GM18502 (cell line): Measurements from ENCODE around the gene CSGALNACT2.
"Not testable (repeated sequence)": the region's sequence is repeated elsewhere in the genome, so short reads cannot be mapped to it uniquely, and the experiment has no call there.

Experiments
- ATAC-seq: cut with Tn5 transposase; IDR thresholded peaks from one replicate; pipeline ENCODE4 v1.9.1; 2021; ENCODE audit warnings: mild to moderate bottlenecking; ENCODE audit not compliant: unreplicated experiment, poor library complexity

The CSGALNACT2 gene

GRCh38 chr10:43136995-43137716 lies 1.1 kb upstream of the CSGALNACT2 start:
- no peak for ATAC-seq

GRCh38 chr10:43137717-43138020 lies 576 bp upstream of the CSGALNACT2 start:
- ATAC-seq, result peak; percentile 21

GRCh38 chr10:43138757-43139241 lies 554 bp downstream of the CSGALNACT2 start:
- ATAC-seq, result peak; percentile 46

- ATAC-seq, result no peak
Observed at GRCh38 chr10:43141421-43141820, 3.2 kb downstream of the CSGALNACT2 start.

GRCh38 chr10:43145311-43145710 lies 7.1 kb downstream of the CSGALNACT2 start:
- no peak for ATAC-seq

GRCh38 chr10:43145936-43146335 lies 7.7 kb downstream of the CSGALNACT2 start:
- not testable (repeated sequence) for ATAC-seq

GRCh38 chr10:43151371-43151770 lies 13.1 kb downstream of the CSGALNACT2 start:
- ATAC-seq, result no peak

DNA sequence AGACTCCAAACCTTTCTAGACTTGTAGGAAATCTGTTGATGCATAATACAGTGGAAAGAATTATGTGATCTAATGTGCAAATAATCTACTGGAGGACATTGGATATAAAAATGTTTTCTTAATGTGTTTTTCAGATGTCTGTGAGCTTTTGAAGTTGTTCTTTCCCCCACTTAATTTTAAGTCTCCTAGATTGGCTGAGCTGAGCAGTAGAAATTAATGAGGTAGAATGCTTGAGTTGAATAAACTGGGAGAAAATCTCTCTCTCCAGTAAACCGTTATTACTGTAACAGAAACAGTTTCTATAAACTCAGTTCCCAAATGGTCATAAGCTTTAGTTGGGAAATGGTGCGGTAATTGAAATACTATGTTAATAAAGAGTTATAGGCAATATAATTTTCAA lies 15.7 kb downstream of the CSGALNACT2 start:
- no peak for ATAC-seq

DNA sequence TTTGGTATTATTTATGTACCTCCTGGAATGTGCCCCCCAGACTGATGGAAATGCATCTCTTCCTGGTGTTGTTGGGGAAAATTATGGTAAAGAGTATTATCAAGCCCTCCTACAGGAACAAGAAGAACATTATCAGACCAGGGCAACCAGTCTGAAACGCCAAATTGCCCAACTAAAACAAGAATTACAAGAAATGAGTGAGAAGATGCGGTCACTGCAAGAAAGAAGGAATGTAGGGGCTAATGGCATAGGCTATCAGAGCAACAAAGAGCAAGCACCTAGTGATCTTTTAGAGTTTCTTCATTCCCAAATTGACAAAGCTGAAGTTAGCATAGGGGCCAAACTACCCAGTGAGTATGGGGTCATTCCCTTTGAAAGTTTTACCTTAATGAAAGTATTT lies 17.0 kb downstream of the CSGALNACT2 start:
- no peak for ATAC-seq

GRCh38 chr10:43155741-43156140 lies 17.5 kb downstream of the CSGALNACT2 start:
- no peak for ATAC-seq

GRCh38 chr10:43156590-43157341 lies 18.5 kb downstream of the CSGALNACT2 start:
- no peak for ATAC-seq

- ATAC-seq, result no peak
Observed at GRCh38 chr10:43158636-43159035, 20.4 kb downstream of the CSGALNACT2 start.

DNA sequence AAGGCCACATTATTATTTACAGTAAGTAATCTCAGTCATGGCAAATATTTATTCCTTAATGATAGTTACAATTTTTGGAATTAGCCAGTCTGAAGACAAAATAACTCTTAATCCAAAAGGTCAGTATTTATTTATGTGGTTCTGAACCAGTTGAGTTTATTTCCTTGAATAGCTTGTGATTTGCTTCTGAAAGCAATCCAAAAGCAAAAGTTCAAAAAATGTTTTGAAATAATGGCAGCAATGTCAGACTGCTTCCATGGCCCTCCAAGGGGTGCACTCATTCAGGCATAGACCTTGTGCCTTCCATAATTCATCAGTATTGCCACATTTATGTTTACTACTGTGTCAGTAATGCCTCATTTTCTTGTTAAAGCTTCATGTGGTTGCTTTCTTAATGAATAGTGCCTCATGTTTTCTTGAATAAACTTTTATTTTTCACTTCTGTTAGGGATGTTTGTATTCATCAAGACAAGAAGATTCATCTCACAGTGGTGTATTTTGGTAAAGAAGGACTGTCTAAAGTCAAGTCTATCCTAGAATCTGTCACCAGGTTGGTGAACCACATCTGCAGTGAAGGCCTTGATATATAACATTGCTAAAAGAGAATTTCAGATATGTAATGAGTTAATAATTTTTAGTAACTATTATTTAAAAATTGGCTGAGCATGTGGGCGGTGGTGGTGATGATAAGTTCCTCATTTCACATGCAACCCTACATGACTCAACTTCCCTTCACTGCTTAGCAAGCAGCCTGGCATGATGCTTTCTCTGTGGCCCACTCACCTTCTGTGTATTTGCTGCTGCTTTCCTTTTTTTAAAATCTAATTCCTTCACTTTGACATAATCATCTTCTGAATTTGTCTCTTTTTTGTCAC lies 22.0 kb downstream of the CSGALNACT2 start:
- peak; percentile 67 for ATAC-seq

- ATAC-seq, result peak; percentile 75
Observed at GRCh38 chr10:43160921-43161255, 22.6 kb downstream of the CSGALNACT2 start.

GRCh38 chr10:43162604-43163003 lies 24.4 kb downstream of the CSGALNACT2 start:
- ATAC-seq, result no peak

- peak; percentile 36 for ATAC-seq
Observed at GRCh38 chr10:43166207-43166879, 28.1 kb downstream of the CSGALNACT2 start.

DNA sequence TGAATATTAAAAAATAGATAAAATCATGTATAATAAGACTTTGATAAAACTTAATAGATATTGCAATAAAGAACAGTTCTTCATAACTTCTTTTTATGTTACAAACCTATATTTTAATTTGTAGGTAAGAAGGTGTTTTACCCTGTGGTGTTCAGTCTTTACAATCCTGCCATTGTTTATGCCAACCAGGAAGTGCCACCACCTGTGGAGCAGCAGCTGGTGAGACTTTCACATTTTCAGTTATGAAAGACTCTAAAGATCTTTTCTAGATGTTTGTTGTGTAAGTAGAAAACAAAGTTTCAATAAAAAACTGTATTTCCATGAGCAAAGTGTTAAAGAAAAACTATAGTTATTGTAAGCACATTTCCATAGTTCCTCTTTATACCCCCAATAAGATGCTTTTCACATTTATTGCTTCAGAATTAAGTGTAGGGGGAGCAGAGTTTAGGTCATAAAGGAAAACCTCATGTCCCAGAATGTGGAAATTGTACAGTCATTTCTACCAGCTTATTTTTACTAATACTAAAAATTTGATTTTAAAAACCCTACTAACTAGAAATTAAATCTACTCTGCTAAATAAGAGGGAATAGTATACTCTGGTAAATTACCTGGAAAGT lies 28.7 kb downstream of the CSGALNACT2 start:
- peak; percentile 84 for ATAC-seq

DNA sequence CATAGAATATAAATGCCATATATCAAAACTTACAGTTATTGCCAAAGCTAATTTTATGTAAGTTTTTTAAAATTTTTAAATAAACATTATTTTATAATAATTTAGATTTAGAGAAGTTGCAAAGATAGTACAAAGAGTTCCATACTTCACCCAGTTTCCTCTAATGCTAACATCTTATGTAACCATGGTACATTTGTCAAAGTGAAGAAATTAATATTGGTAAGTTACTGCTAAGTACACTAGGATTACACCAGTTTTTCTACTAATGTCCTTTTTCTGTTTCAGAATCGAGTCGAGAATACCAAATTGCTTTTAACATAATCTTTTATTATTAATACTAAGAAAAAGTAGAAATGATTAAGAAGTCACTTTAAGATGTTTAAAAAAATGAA lies 29.2 kb downstream of the CSGALNACT2 start:
- ATAC-seq, result no peak

GRCh38 chr10:43170491-43170890 lies 32.2 kb downstream of the CSGALNACT2 start:
- no peak for ATAC-seq

DNA sequence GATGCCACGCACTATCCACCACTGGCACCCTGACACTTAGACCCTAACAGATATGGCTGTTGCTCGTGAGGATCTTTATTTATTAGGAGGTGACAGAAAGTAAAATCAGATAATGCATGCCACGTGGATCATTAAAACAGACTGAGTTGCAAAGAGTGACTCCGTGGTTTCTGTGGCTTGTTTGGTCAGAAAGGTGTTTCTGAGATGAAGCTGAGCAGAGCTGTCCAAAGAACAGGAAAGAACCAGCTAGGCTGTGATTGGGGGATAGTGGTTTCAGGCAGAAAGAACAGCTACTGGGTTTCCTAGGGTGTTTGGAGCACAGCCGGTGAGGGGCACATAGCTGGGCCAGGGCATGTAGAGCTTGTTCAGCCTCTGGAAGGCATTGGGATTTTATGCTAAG lies 34.4 kb downstream of the CSGALNACT2 start:
- ATAC-seq, result no peak
